DND-41 (cell line): ENCODE results near the gene SEC23IP.

ENCODE experiments used
- ATAC-seq: fragments of 200-7000 bp; cut with Tn5 transposase; 3 replicates; pipeline ENCODE4 v1.9.1; 2021; ENCODE audit warnings: low read depth; ENCODE audit not compliant: insufficient read depth
- DNase-seq: peaks from one replicate; pipeline ENCODE4 v3.0.0-alpha.2; 2020
- H2AFZ ChIP-seq: 2 replicates; pipeline ENCODE4 v1.6.0; 2012; ENCODE audit warnings: low read depth, low read length
- H3K27ac ChIP-seq: 2 replicates; pipeline ENCODE4 v1.5.1; 2012; ENCODE audit warnings: low read length, inconsistent platforms
- H3K27me3 ChIP-seq: fragments of 200-600 bp; sonication (generic); 2 replicates; pipeline ENCODE4 v1.6.0; 2012; ENCODE audit warnings: low read length, mild to moderate bottlenecking, inconsistent platforms; ENCODE audit not compliant: insufficient read depth, poor library complexity
- H3K36me3 ChIP-seq: 2 replicates; pipeline ENCODE4 v1.5.1; 2012; ENCODE audit warnings: low read length, inconsistent platforms; ENCODE audit not compliant: insufficient read depth
- H3K4me1 ChIP-seq: 2 replicates; pipeline ENCODE4 v1.5.1; 2012; ENCODE audit warnings: mild to moderate bottlenecking, low read length; ENCODE audit not compliant: insufficient read depth
- H3K4me2 ChIP-seq: 2 replicates; pipeline ENCODE4 v1.6.0; 2012; ENCODE audit warnings: mild to moderate bottlenecking, moderate library complexity, low read length, inconsistent platforms; ENCODE audit not compliant: insufficient read depth
- H3K4me3 ChIP-seq, 2 experiments: fragments of 200-600 bp in 1 of 2; shearing (Covaris generic) in 1 of 2; 2 replicates each; pipeline ENCODE4 v1.5.1; 2012 to 2016; ENCODE audit warnings: inconsistent platforms in 2 of 2, low read length in 2 of 2, mild to moderate bottlenecking in 2 of 2, low read depth in 1 of 2, moderate library complexity in 1 of 2
- H3K79me2 ChIP-seq: 2 replicates; pipeline ENCODE4 v1.6.0; 2012; ENCODE audit warnings: low read length, inconsistent platforms; ENCODE audit not compliant: insufficient read depth
- H3K9ac ChIP-seq: 2 replicates; pipeline ENCODE4 v1.6.0; 2012; ENCODE audit warnings: low read depth, mild to moderate bottlenecking, inconsistent platforms, low read length, moderate library complexity
- H3K9me3 ChIP-seq: 2 replicates; pipeline ENCODE4 v1.5.1; 2012; ENCODE audit warnings: low read length, moderate library complexity, mild to moderate bottlenecking, inconsistent platforms; ENCODE audit not compliant: insufficient read depth, severe bottlenecking
- H4K20me1 ChIP-seq: 2 replicates; pipeline ENCODE4 v1.6.0; 2012; ENCODE audit warnings: low read length; ENCODE audit not compliant: insufficient read depth
- EZH2 ChIP-seq: IDR thresholded peaks from 3 replicates; pipeline ENCODE4 v1.6.1; 2012; ENCODE audit warnings: borderline replicate concordance, low read depth, mild to moderate bottlenecking, moderate library complexity, low read length, inconsistent platforms; ENCODE audit not compliant: severe bottlenecking
- TF ChIP-seq, protein P1 (sequence below): IDR thresholded peaks from 2 replicates; pipeline ENCODE4 v1.5.1; 2012; ENCODE audit warnings: borderline replicate concordance, low read length, moderate library complexity, mild to moderate bottlenecking; ENCODE audit not compliant: poor library complexity, severe bottlenecking; ENCODE audit errors: extremely low read depth

Gene SEC23IP

DNA sequence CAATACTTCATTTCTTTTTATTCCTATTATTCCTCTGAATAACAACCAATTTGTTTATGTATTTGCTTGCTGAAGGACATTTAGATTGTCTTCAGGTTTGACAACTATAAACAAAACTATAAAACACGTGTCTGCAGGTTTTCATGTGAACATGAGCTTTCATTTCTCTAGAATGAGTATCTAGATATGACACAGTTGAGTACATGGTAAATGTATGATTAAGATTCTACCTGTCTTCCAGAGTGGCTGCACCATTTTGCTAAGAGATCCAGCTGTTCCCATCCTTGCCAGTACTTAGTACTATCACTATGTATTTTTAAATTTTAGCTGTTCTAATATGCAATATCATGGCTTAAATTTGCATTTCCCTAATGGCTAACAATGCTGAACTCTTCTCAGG lies 30.0 kb upstream of the SEC23IP start:
- no peak overlapping the region for H3K9ac ChIP-seq
- no peak overlapping the region for H2AFZ ChIP-seq
- H3K4me3 ChIP-seq = no peak overlapping the region
- H3K27ac ChIP-seq = no peak overlapping the region
- peaks cover 100% of the 10 kb centered on the region for H3K79me2 ChIP-seq
- peaks cover 52% of the 10 kb centered on the region for H3K36me3 ChIP-seq
- peaks cover 89% of the 10 kb centered on the region for H4K20me1 ChIP-seq
- peaks cover 12% of the 10 kb centered on the region for H3K9me3 ChIP-seq
- no peak for DNase-seq
- no peaks in the 10 kb centered on the region; the same call in 1 of the 2 replicates for H3K4me1 ChIP-seq
- H3K27me3 ChIP-seq = no peaks in the 10 kb centered on the region
- no peak for ATAC-seq
- no peak for TF ChIP-seq EZH2
- TF ChIP-seq, protein P1, sequence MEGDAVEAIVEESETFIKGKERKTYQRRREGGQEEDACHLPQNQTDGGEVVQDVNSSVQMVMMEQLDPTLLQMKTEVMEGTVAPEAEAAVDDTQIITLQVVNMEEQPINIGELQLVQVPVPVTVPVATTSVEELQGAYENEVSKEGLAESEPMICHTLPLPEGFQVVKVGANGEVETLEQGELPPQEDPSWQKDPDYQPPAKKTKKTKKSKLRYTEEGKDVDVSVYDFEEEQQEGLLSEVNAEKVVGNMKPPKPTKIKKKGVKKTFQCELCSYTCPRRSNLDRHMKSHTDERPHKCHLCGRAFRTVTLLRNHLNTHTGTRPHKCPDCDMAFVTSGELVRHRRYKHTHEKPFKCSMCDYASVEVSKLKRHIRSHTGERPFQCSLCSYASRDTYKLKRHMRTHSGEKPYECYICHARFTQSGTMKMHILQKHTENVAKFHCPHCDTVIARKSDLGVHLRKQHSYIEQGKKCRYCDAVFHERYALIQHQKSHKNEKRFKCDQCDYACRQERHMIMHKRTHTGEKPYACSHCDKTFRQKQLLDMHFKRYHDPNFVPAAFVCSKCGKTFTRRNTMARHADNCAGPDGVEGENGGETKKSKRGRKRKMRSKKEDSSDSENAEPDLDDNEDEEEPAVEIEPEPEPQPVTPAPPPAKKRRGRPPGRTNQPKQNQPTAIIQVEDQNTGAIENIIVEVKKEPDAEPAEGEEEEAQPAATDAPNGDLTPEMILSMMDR = no peak
- H3K4me2 ChIP-seq = no peak overlapping the region; the same call in 1 of the 2 replicates

DNA sequence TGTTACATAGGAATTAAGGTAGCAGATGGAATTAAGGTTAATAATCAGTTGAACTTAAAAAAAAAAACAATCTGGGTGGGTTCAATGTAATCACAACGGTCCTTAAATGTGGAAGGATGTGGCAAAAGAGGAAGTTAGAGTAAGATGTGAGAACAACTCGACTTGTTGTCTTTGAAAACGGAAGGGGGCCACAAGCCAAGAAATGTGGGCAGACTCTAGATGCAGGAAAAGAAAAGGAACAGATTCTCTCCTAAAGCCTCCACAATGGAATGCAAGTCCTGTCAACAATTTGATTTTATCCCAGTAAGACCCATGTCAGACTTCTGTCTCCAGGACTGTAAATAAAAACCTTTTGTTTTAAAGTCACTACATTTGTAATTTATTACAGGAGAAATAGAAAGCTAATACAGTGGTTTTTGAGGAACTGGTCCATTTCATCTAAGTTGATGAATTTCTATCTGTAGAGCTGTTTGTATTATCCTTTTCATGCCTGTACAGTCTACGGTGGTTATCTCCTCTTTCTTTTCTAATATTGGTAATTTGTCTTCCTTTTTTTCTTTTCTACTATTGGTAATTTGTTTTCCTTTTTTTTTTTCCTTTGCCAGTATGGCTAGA lies 28.5 kb upstream of the SEC23IP start:
- H3K4me1 ChIP-seq = peaks cover 9% of the 10 kb centered on the region
- H3K4me3 ChIP-seq = no peak overlapping the region
- H3K27ac ChIP-seq = no peak overlapping the region
- H3K79me2 ChIP-seq = peaks cover 100% of the 10 kb centered on the region
- H3K9me3 ChIP-seq = peaks cover 12% of the 10 kb centered on the region
- peaks cover 89% of the 10 kb centered on the region for H4K20me1 ChIP-seq
- no peak for ATAC-seq
- peaks cover 43% of the 10 kb centered on the region for H3K36me3 ChIP-seq
- H2AFZ ChIP-seq = no peak overlapping the region
- DNase-seq = no peak
- TF ChIP-seq, protein P1 = no peak
- no peak for TF ChIP-seq EZH2
- H3K9ac ChIP-seq = no peak overlapping the region
- no peaks in the 10 kb centered on the region for H3K27me3 ChIP-seq
- H3K4me2 ChIP-seq = no peak overlapping the region

DNA sequence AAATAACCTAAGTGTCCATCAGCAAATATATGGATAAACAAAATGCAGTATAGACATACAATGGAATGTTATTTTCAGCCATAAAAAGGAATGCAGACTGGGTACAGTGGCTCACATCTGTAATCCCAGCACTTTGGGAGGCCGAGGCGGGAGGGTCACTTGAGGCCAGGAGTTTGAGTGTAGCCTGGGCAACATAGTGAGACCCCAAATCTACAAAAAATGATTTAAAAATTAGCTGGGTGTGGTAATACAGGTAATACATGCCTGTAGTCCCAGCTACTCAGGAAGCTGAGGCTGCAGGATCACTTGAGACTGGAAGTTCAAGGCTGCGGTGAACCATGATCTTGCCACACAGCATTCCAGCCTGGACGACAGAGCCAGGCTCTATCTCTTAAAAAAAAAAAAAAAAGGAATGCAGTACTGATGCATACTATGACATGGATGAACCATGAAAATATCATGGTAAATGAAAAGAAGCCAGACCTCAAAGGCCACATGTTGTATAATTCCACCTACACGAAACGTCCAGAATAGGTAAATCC lies 26.8 kb upstream of the SEC23IP start:
- ATAC-seq = no peak
- H3K36me3 ChIP-seq = peaks cover 41% of the 10 kb centered on the region

More for the DNA sequence above, 26.8 kb upstream of the SEC23IP start:
- Histone ChIP-seq H3K79me2 (peaks cover 100% of the 10 kb centered on the region), H3K9me3 (peaks cover 12% of the 10 kb centered on the region), H3K27ac (no peak overlapping the region), H4K20me1 (peaks cover 90% of the 10 kb centered on the region), H3K27me3 (no peaks in the 10 kb centered on the region), H3K4me1 (peaks cover 23% of the 10 kb centered on the region), H3K4me3 (no peak overlapping the region), H3K9ac (no peak overlapping the region), H2AFZ (no peak overlapping the region), H3K4me2 (no peak overlapping the region)
- no peak for TF ChIP-seq EZH2
- TF ChIP-seq, protein P1 = no peak
- no peak for DNase-seq
